Esophagus muscularis mucosa (tissue), 4 donors: ENCODE data around the gene AGFG2. TPM values are rescaled to one million over a fixed set of nuclear protein-coding genes. Genes with fewer than 3 reads are reported as not detected.
A peak's percentile ranks its signal among the peaks of the same experiment; 100 is the strongest.
"Not testable (repeated sequence)": the region's sequence is repeated elsewhere in the genome, so short reads cannot be mapped to it uniquely, and the experiment has no call there.

ENCODE experiments used
- DNase-seq: peaks from one replicate; pipeline ENCODE4 v3.0.0-alpha.2; 2017; ENCODE audit errors: extremely low spot score
- H3K27ac ChIP-seq, 4 donors: fragments of 200-600 bp; sonication (generic); replicated peaks in 1 of 4; 1 replicate in 3 of 4; 2 replicates in 1 of 4; pipeline ENCODE4 v1.5.1; 2016 to 2019; ENCODE audit warnings: mild to moderate bottlenecking in 1 of 4
- H3K27me3 ChIP-seq, 4 donors: fragments of 200-600 bp; sonication (generic); one replicate each; pipeline versions ENCODE4 v1.5.1 to v1.6.0; 2016 to 2019
- H3K36me3 ChIP-seq, 4 donors: fragments of 200-600 bp; sonication (generic); one replicate each; pipeline ENCODE4 v1.5.1; 2016 to 2019
- H3K4me1 ChIP-seq, 4 donors: fragments of 200-600 bp; sonication (generic); one replicate each; pipeline ENCODE4 v1.5.1; 2016 to 2019
- H3K4me3 ChIP-seq, 4 donors: fragments of 200-600 bp; sonication (generic); 1 replicate in 2 of 4; 2 replicates in 2 of 4; pipeline ENCODE4 v1.5.1; 2016 to 2019; ENCODE audit warnings: mild to moderate bottlenecking in 4 of 4, moderate library complexity in 1 of 4
- H3K9me3 ChIP-seq, 4 donors: fragments of 200-600 bp; sonication (generic); 1 replicate in 3 of 4; 2 replicates in 1 of 4; pipeline ENCODE4 v1.5.1; 2016 to 2019
- EP300 ChIP-seq: sonication (generic); formaldehyde crosslinking; IDR thresholded peaks from one replicate; pipeline ENCODE4 v1.6.1; 2017; ENCODE audit warnings: antibody characterized with exemption
- POLR2A ChIP-seq: fragments of 450-650 bp; IDR thresholded peaks from one replicate; pipeline ENCODE4 v1.6.1; 2017; ENCODE audit warnings: antibody characterized with exemption, moderate library complexity, mild to moderate bottlenecking, low read depth
- POLR2AphosphoS5 ChIP-seq, 2 donors: sonication (generic); formaldehyde crosslinking; IDR thresholded peaks; one replicate each; pipeline ENCODE4 v1.6.1; 2017; ENCODE audit warnings: antibody characterized with exemption in 2 of 2
- WGBS: methylation state at CpG from one replicate; pipeline ENCODE4 v1.1.5; 2018; 5-methylcytosine and 5-hydroxymethylcytosine counted together
- intact Hi-C: fragments of 100-400 bp; cut with DNase I; formaldehyde crosslinking; loops from one replicate; pipeline ENCODE4 v1.15.1; 2023
- total RNA-seq, 4 donors: library from RNA; depleted of rRNA; stranded (reverse); fragments of >200 nt; gene quantifications; one replicate each; pipeline versions ENCODE4 v1.1.0 to v1.2.1, GENCODE V29; 2016
- TF ChIP-seq, protein P1 (sequence below), 3 experiments: fragments of 200-600 bp in 2 of 3; fragments of 450-650 bp in 1 of 3; sonication (generic) in 2 of 3; IDR thresholded peaks; one replicate each; pipeline ENCODE4 v1.5.1; 2017 to 2019; ENCODE audit warnings: antibody characterized with exemption in 3 of 3, mild to moderate bottlenecking in 2 of 3, moderate library complexity in 1 of 3

The AGFG2 gene
- total RNA-seq, 4 donors from 2014 or later: 31.6 to 79.6 (median 35.1) TPM

DNA sequence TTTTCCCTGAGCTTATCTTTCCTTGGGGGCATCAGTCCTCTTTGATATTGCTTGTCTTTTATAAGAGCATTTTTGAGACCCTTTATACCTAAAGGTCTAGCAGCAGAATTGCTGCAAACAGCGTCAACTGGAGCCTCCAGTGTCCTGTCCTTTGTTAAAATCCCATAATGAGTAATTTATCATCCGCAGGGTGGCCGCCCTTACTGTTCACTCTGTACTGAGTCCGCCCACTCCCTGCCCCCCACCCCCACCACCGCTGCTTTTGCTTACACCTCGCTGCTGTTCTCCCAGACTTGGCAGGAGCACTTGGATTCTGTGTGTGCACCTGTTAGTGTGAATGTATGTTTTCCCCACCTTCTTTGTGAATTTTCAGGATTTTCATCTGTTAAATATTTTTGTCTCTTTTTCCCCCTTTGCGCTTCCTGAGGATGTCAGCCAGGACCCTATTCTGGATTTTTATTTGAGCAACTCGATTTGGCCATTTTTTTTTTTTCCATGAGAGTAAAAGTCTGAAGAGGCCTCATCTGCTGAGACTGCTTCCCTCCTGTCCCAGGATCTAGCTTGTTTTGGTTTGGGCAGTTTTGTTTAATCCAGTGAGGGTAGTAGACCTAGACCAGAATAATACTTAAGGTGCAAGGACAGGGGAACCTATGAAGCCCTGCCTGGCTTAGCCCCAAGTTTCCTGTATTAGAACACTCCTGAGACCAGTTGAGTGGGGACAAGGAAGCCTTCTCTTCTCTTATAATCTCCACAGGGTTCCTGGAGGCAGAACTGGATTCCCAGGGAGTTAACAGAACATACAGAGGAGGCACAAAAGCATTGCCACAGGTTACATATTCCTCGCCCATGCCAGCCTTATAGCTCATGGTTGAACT, 8.2 kb downstream of the AGFG2 start:
- Histone ChIP-seq H3K27ac (peak overlapping the region; percentile 91 to 92 (median 92)), H3K9me3 (no peaks in the 10 kb centered on the region), H3K4me3 (peak overlapping the region in 2 of 4 donors; percentile 6 to 9), H3K4me1 (peaks cover 49 to 78% (median 74%) of the 10 kb centered on the region in 4 donors), H3K27me3 (no peaks in the 10 kb centered on the region), H3K36me3 (peaks cover 0 to 32% (median 28%) of the 10 kb centered on the region in 4 donors)
- intact Hi-C loops: no loop called here
- 40% methylated on average over 9 of the region's 9 CpGs for WGBS
- TF ChIP-seq POLR2AphosphoS5 (IDR thresholded peaks at IDR 0.05) (no peak), POLR2A (no peak), EP300 (no peak)
- TF ChIP-seq, protein P1, sequence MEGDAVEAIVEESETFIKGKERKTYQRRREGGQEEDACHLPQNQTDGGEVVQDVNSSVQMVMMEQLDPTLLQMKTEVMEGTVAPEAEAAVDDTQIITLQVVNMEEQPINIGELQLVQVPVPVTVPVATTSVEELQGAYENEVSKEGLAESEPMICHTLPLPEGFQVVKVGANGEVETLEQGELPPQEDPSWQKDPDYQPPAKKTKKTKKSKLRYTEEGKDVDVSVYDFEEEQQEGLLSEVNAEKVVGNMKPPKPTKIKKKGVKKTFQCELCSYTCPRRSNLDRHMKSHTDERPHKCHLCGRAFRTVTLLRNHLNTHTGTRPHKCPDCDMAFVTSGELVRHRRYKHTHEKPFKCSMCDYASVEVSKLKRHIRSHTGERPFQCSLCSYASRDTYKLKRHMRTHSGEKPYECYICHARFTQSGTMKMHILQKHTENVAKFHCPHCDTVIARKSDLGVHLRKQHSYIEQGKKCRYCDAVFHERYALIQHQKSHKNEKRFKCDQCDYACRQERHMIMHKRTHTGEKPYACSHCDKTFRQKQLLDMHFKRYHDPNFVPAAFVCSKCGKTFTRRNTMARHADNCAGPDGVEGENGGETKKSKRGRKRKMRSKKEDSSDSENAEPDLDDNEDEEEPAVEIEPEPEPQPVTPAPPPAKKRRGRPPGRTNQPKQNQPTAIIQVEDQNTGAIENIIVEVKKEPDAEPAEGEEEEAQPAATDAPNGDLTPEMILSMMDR (IDR thresholded peaks at IDR 0.05): no peak
- no peak for DNase-seq

DNA sequence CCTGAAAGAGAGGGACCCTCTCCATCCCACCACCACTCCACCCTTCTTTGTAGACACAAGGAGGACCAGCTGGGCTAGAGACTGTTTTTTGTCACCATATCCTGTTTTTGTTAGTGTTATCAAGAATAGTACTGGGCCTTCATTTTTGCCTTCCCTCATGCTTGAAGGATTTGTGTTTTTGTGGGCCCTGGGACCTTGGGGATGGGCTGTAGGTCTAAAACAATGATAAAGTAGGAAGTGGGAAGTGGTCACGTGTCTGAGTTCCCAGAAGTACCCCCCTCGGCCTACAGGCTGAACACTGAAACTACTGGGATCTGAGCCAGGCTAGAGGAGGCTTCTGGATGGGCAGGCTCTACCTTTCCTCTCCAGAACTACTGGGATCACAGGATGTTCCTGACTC, 8.9 kb downstream of the AGFG2 start:
- no peak for DNase-seq
- Histone ChIP-seq H3K4me1 (peaks cover 49 to 71% (median 67%) of the 10 kb centered on the region in 4 donors), H3K36me3 (peaks cover 0 to 39% (median 35%) of the 10 kb centered on the region in 4 donors), H3K27ac (peak overlapping the region; percentile 91 to 92 (median 92)), H3K9me3 (no peaks in the 10 kb centered on the region), H3K27me3 (no peaks in the 10 kb centered on the region), H3K4me3 (no peak overlapping the region)
- 30% methylated on average over 2 of the region's 2 CpGs for WGBS
- TF ChIP-seq POLR2AphosphoS5 (IDR thresholded peaks at IDR 0.05): peak in 1 of 2 donors; percentile 12
- no peak for TF ChIP-seq EP300
- TF ChIP-seq, protein P1 (IDR thresholded peaks at IDR 0.05): peak in 1 of 3 experiments; percentile 12
- no peak for TF ChIP-seq POLR2A
- intact Hi-C loops: no loop called here

- H3K4me3 ChIP-seq, intact Hi-C loops, DNase-seq, H3K9me3 ChIP-seq, H3K27me3 ChIP-seq: not testable (repeated sequence)
- H3K27ac ChIP-seq: peak overlapping the region; percentile 91 to 92 (median 92)
- H3K36me3 ChIP-seq: peaks cover 0 to 45% (median 41%) of the 10 kb centered on the region in 4 donors
- WGBS: 66% methylated on average over 4 of the region's 5 CpGs
- peaks cover 49 to 65% (median 62%) of the 10 kb centered on the region in 4 donors for H3K4me1 ChIP-seq
Observed at GRCh38 chr7:100548446-100548845, 9.4 kb downstream of the AGFG2 start.

DNA sequence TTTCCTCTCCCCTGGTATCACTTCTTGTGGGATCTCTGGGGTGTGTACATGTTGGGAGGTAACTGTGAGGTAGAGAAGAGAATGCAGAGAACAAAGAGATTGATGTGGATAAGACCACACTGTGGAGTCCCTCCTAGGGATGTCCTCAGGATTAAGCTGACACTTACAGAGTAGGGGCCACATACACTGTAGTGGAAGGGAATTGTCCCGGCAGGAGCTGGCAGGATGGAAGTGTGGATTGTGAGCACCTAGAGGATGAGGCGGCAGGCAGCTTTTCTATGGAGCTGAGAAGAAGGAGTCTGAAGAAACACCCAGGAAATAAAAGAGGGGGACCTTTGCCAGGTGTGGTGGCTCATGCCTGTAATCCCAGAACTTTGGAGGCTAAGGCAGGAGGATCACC, 13.5 kb downstream of the AGFG2 start:
- WGBS: 84% methylated on average over 2 of the region's 2 CpGs
- no peak for TF ChIP-seq POLR2A
- TF ChIP-seq EP300: no peak
- TF ChIP-seq, protein P1 (IDR thresholded peaks at IDR 0.05): no peak
- Histone ChIP-seq H3K4me3 (no peak overlapping the region), H3K36me3 (peaks cover 20 to 84% (median 75%) of the 10 kb centered on the region in 4 donors), H3K27me3 (no peaks in the 10 kb centered on the region), H3K4me1 (peaks cover 13 to 24% (median 21%) of the 10 kb centered on the region in 4 donors), H3K9me3 (no peaks in the 10 kb centered on the region), H3K27ac (no peak overlapping the region)
- no peak for DNase-seq
- intact Hi-C loops: no loop called here

DNA sequence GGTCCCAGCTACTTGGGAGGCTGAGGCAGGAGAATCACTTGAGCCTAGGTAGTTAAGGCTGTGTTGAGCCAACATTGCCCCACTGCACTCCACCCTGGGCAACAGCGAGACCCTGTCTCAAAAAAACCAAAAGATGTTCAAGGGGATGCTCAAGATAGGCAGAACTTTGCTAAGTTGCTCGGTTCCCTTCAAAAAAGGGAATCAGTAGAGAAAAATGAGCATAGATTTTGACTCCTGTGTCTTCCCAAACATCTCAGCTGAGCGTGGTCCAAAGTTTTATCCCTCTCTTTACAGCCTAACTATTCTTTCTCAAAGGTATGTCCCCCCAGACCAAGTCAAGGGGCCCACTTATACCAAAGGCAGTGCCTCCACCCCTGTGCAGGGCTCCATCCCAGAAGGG, 14.0 kb downstream of the AGFG2 start:
- Histone ChIP-seq H3K4me3 (no peak overlapping the region), H3K4me1 (peaks cover 8 to 19% (median 16%) of the 10 kb centered on the region in 4 donors), H3K27me3 (no peaks in the 10 kb centered on the region), H3K27ac (no peak overlapping the region), H3K36me3 (peaks cover 20 to 89% (median 75%) of the 10 kb centered on the region in 4 donors), H3K9me3 (no peaks in the 10 kb centered on the region)
- 95% methylated on average over 3 of the region's 3 CpGs for WGBS
- no peak for TF ChIP-seq POLR2AphosphoS5 (IDR thresholded peaks at IDR 0.05)
- no peak for TF ChIP-seq EP300
- TF ChIP-seq POLR2A: no peak
- TF ChIP-seq, protein P1 (IDR thresholded peaks at IDR 0.05): no peak
- intact Hi-C loops: no loop called here
- no peak for DNase-seq
